Measurements from ENCODE around the gene PIK3AP1. TPM values are rescaled to one million over a fixed set of nuclear protein-coding genes. Genes with fewer than 3 reads are reported as not detected.
A peak's percentile ranks its signal among the peaks of the same experiment; 100 is the strongest.

PIK3AP1 gene
- total RNA-seq, 1 donor from 2014 or later, result 6.7 TPM

GRCh38 chr10:96560489-96560888 lies 159.8 kb downstream of the PIK3AP1 start:
- peaks cover 63% of the 10 kb centered on the region for H3K79me2 ChIP-seq (ENCODE audit: insufficient read depth, low read length)
- TF ChIP-seq CTCF (IDR thresholded peaks at IDR 0.05; ENCODE audit: insufficient read depth, low read depth, low read length) (no peak), EZH2 (IDR thresholded peaks at IDR 0.05; ENCODE audit: insufficient read depth, low read length) (no peak)
- H3K27ac ChIP-seq (ENCODE audit: low read depth, low read length), result no peak overlapping the region
- H4K20me1 ChIP-seq (ENCODE audit: insufficient read depth, low read length), result peaks cover 85% of the 10 kb centered on the region
- no peaks in the 10 kb centered on the region for H3K9me3 ChIP-seq (ENCODE audit: insufficient read depth, low read depth, low read length)
- H3K27ac Mint-ChIP-seq (ENCODE audit: unreplicated experiment), result no peak overlapping the region
- FAIRE-seq, result no peak
- no peaks in the 10 kb centered on the region for H3K9me3 Mint-ChIP-seq (ENCODE audit: unreplicated experiment)
- no peak for DNase-seq (ENCODE audit: low read depth)
- H3K27me3 ChIP-seq (ENCODE audit: insufficient read depth, low read length), result no peaks in the 10 kb centered on the region
- no peaks in the 10 kb centered on the region for H3K4me1 ChIP-seq (ENCODE audit: insufficient read depth, low read length)
- peaks cover 3% of the 10 kb centered on the region for H3K4me1 Mint-ChIP-seq (ENCODE audit: low read depth, unreplicated experiment)
- H3K27me3 Mint-ChIP-seq (ENCODE audit: low read depth, unreplicated experiment), result no peaks in the 10 kb centered on the region
- H3K36me3 Mint-ChIP-seq (ENCODE audit: low read depth, unreplicated experiment), result peaks cover 11% of the 10 kb centered on the region
- no peak overlapping the region for H3K4me2 ChIP-seq (ENCODE audit: low read length)
- no peak overlapping the region for H2AFZ ChIP-seq (ENCODE audit: low read depth, low read length)
- H3K4me3 Mint-ChIP-seq (ENCODE audit: unreplicated experiment), result no peak overlapping the region
- peaks cover 34% of the 10 kb centered on the region for H3K36me3 ChIP-seq (ENCODE audit: insufficient read depth, low read length)
- no peak overlapping the region for H3K4me3 ChIP-seq (ENCODE audit: insufficient read depth, low read depth, low read length)
- no peak overlapping the region for H3K9ac ChIP-seq (ENCODE audit: low read length)

GRCh38 chr10:96556003-96556402 lies 164.3 kb downstream of the PIK3AP1 start:
- no peak overlapping the region for H2AFZ ChIP-seq (ENCODE audit: low read depth, low read length)
- no peak overlapping the region for H3K27ac Mint-ChIP-seq (ENCODE audit: unreplicated experiment)
- DNase-seq (ENCODE audit: low read depth) (no peak), FAIRE-seq (no peak)
- H3K27me3 ChIP-seq (ENCODE audit: insufficient read depth, low read length), result no peaks in the 10 kb centered on the region
- no peaks in the 10 kb centered on the region for H3K9me3 ChIP-seq (ENCODE audit: insufficient read depth, low read depth, low read length)
- H3K79me2 ChIP-seq (ENCODE audit: insufficient read depth, low read length), result peaks cover 43% of the 10 kb centered on the region
- H3K36me3 Mint-ChIP-seq (ENCODE audit: low read depth, unreplicated experiment), result peaks cover 9% of the 10 kb centered on the region
- no peaks in the 10 kb centered on the region for H3K9me3 Mint-ChIP-seq (ENCODE audit: unreplicated experiment)
- no peaks in the 10 kb centered on the region for H3K27me3 Mint-ChIP-seq (ENCODE audit: low read depth, unreplicated experiment)
- H3K4me1 ChIP-seq (ENCODE audit: insufficient read depth, low read length), result no peaks in the 10 kb centered on the region
- peaks cover 64% of the 10 kb centered on the region for H4K20me1 ChIP-seq (ENCODE audit: insufficient read depth, low read length)
- no peak overlapping the region for H3K4me3 ChIP-seq (ENCODE audit: insufficient read depth, low read depth, low read length)
- H3K4me2 ChIP-seq (ENCODE audit: low read length), result no peak overlapping the region
- no peak overlapping the region for H3K4me3 Mint-ChIP-seq (ENCODE audit: unreplicated experiment)
- H3K36me3 ChIP-seq (ENCODE audit: insufficient read depth, low read length), result peaks cover 43% of the 10 kb centered on the region
- no peak overlapping the region for H3K27ac ChIP-seq (ENCODE audit: low read depth, low read length)
- no peaks in the 10 kb centered on the region for H3K4me1 Mint-ChIP-seq (ENCODE audit: low read depth, unreplicated experiment)
- TF ChIP-seq CTCF (IDR thresholded peaks at IDR 0.05; ENCODE audit: insufficient read depth, low read depth, low read length) (peak; percentile 34), EZH2 (IDR thresholded peaks at IDR 0.05; ENCODE audit: insufficient read depth, low read length) (no peak)
- H3K9ac ChIP-seq (ENCODE audit: low read length), result no peak overlapping the region

- H3K9me3 Mint-ChIP-seq (ENCODE audit: unreplicated experiment), result no peaks in the 10 kb centered on the region
- DNase-seq (ENCODE audit: low read depth) (no peak), FAIRE-seq (no peak)
- H3K36me3 Mint-ChIP-seq (ENCODE audit: low read depth, unreplicated experiment), result peaks cover 9% of the 10 kb centered on the region
- Histone ChIP-seq H3K4me1 (ENCODE audit: insufficient read depth, low read length) (no peaks in the 10 kb centered on the region), H2AFZ (ENCODE audit: low read depth, low read length) (no peak overlapping the region), H3K9ac (ENCODE audit: low read length) (no peak overlapping the region), H4K20me1 (ENCODE audit: insufficient read depth, low read length) (peaks cover 59% of the 10 kb centered on the region), H3K27me3 (ENCODE audit: insufficient read depth, low read length) (no peaks in the 10 kb centered on the region), H3K4me3 (ENCODE audit: insufficient read depth, low read depth, low read length) (no peak overlapping the region), H3K79me2 (ENCODE audit: insufficient read depth, low read length) (peaks cover 39% of the 10 kb centered on the region), H3K9me3 (ENCODE audit: insufficient read depth, low read depth, low read length) (no peaks in the 10 kb centered on the region), H3K4me2 (ENCODE audit: low read length) (no peak overlapping the region), H3K36me3 (ENCODE audit: insufficient read depth, low read length) (peaks cover 48% of the 10 kb centered on the region), H3K27ac (ENCODE audit: low read depth, low read length) (no peak overlapping the region)
- H3K27me3 Mint-ChIP-seq (ENCODE audit: low read depth, unreplicated experiment), result no peaks in the 10 kb centered on the region
- TF ChIP-seq CTCF (IDR thresholded peaks at IDR 0.05; ENCODE audit: insufficient read depth, low read depth, low read length) (no peak), EZH2 (IDR thresholded peaks at IDR 0.05; ENCODE audit: insufficient read depth, low read length) (no peak)
- no peaks in the 10 kb centered on the region for H3K4me1 Mint-ChIP-seq (ENCODE audit: low read depth, unreplicated experiment)
- no peak overlapping the region for H3K27ac Mint-ChIP-seq (ENCODE audit: unreplicated experiment)
- H3K4me3 Mint-ChIP-seq (ENCODE audit: unreplicated experiment), result no peak overlapping the region
Measured at GRCh38 chr10:96555330-96555729, 165.0 kb downstream of the PIK3AP1 start.

All from astrocyte (in vitro differentiated cells and primary cell).